Measurements from ENCODE around the gene ULK2.

ULK2 gene

GRCh38 chr17:19724501-19725420 is 143.0 kb downstream of the ULK2 start:
- peak; percentile 49 for DNase-seq

DNA sequence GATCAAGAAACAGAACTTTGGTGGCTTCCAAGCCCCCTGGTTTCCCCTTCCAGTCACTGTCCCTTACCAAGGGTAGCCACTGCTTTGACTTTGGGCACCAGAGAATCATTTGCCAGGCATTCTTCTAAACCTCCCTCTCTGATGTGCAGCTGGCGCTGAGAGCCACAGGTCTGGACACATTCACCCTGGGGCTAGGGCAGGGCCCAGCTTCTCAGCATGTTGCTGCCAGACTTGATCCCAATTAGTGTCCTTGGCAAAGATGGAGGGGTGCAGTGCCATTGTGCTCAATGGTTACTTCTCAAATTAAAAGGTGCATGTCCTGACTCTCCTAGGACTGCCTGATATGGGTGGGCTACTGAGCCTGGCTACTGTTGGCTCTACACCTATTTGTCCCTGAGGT is 143.8 kb downstream of the ULK2 start:
- no peak for DNase-seq

Measured in stimulated activated CD4-positive, alpha-beta T cell treated with anti-CD3 and anti-CD28 coated beads, Interleukin-4, amount 100 ng/mL, for 1 hour (primary cell).